NCI-H1417 (cell line): ENCODE measurements around the gene VEGFD.

Experiments
- DNase-seq, 3 experiments: peaks; one replicate each; lab custom pipeline; 2025; lab: John Stamatoyannopoulos, UW

VEGFD gene, protein sequence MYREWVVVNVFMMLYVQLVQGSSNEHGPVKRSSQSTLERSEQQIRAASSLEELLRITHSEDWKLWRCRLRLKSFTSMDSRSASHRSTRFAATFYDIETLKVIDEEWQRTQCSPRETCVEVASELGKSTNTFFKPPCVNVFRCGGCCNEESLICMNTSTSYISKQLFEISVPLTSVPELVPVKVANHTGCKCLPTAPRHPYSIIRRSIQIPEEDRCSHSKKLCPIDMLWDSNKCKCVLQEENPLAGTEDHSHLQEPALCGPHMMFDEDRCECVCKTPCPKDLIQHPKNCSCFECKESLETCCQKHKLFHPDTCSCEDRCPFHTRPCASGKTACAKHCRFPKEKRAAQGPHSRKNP

GRCh38 chrX:15384304-15384703 is at the start of gene VEGFD:
Gene VEGFD (minus strand): TSS chrX:15384413. CDS start chrX:15383946, 467 bp downstream.
- no peak for DNase-seq

DNA sequence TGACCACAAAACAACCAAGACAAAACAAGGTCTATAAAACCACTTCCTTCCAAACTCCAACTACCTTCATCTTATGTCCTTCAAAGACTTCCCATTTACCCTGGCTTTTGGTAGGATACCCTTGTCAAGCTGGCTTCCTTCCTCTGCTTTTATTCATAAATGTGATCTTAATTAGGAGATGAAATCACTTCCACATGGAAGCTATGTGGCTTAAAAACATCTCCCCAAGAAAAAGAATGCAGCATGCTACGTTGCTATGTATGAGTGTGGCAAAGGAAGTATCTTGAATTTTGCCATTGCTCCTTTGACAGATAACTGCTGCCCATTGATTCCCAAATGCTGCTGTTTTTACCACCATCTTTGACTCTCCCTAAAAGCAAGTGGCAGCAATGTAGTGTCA is 46.4 kb upstream of the VEGFD start:
- DNase-seq, result no peak

GRCh38 chrX:15430076-15430475 is 45.9 kb upstream of the VEGFD start:
- no peak for DNase-seq

- no peak for DNase-seq
These were observed 40.8 kb upstream of the VEGFD start for GRCh38 chrX:15425024-15425423.

GRCh38 chrX:15418707-15419181 is 34.5 kb upstream of the VEGFD start:
- no peak for DNase-seq

- DNase-seq, result no peak
These were observed 34.0 kb upstream of the VEGFD start for GRCh38 chrX:15418041-15418706.

GRCh38 chrX:15416133-15416993 is 32.1 kb upstream of the VEGFD start:
- DNase-seq, result no peak

DNA sequence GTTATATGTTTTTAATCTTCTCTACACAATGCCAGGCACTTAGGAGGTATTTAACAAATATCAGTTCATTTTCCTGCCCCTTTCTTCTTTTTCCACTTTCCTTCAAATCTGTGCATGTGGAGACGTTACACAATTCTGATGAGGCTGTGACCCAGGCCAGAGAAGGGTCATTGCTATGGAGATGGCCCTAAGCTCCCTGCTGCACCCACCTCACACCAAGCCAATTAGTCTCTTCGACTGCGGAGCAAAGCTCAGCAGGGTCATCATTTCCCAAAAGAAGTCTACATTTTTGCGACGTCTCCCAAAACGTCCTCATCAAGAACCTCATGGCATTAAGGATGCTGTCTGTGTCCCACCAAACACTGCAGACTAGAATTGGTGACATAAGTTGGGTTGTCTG is 28.9 kb upstream of the VEGFD start:
- no peak for DNase-seq

GRCh38 chrX:15410947-15411346 is 26.7 kb upstream of the VEGFD start:
- DNase-seq, result no peak

- DNase-seq, result no peak
These were observed 26.2 kb upstream of the VEGFD start for GRCh38 chrX:15410430-15410829.

DNA sequence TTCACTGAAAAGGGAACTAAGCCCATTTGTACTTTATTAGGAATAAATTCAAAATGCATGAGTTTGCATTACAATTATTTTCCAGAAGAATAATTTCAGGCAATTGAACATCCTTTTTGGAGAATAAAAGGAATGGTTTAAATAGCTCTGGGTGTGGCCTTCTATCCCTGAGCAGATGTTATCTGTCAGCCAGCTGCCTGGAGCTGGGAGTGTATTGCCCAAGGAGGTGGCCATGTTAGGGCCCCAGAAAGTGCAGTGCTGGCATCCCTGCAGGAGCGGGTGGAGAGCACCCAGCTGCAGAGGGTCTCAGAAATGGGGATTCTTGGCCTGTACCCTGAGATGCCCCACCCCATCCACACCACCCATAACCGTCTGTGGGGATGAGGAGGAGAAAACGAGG is 21.6 kb upstream of the VEGFD start:
- no peak for DNase-seq

DNA sequence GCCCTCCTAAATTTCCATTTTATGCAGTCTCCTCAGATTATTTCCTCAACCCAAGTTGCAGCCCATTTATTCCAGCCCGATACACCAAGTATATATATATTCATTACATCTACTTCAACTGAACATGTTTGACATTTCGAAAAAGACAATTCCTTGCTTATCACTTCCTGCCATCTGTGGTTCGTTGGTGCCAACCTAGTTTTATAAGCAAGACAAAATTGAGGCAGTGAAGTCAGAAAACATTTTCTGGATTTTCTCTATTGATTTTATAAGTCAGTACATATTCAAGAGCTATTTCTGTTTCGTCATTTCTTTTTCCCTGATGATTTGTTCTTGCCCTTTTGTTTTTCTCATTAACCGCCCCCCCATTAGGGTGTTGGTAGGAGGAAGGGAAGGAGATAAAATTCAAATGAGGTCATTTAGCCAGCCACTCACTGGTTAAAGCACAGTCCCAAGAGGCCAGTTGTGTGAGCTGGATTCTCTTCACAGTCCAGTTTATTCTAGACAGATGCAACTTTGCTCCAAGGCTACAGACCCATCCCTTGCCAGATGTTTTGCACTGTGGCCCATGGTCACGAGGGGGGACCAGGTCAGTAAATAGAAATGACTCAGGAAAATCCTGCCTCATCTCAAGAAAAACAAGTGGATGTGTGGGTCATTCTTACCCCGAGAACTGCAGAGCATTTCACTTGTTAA is 20.3 kb upstream of the VEGFD start:
- DNase-seq, result no peak

- no peak for DNase-seq
These were observed 17.2 kb upstream of the VEGFD start for GRCh38 chrX:15401378-15401777.

GRCh38 chrX:15399962-15400391 is 15.8 kb upstream of the VEGFD start:
- no peak for DNase-seq

GRCh38 chrX:15398874-15399273 is 14.7 kb upstream of the VEGFD start:
- DNase-seq, result no peak

DNA sequence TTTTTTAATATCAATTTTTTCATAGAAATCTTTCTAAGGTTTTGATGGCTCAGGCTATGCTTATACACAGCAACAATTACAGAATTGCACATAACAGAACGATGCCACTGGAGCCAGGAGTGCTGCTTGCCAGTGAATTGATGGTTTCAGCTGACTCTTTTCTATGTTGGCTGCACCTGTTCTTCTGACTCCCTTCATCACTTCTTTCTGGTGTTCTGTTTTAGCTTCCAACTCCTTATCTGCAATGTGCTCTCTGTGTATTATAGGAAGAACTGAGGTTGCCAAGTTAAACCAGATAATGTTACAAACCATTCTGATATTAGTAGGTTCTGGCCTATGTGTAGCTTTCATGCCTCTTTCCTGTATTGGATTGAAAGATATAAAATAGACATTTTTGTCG is 11.6 kb upstream of the VEGFD start:
- no peak for DNase-seq

DNA sequence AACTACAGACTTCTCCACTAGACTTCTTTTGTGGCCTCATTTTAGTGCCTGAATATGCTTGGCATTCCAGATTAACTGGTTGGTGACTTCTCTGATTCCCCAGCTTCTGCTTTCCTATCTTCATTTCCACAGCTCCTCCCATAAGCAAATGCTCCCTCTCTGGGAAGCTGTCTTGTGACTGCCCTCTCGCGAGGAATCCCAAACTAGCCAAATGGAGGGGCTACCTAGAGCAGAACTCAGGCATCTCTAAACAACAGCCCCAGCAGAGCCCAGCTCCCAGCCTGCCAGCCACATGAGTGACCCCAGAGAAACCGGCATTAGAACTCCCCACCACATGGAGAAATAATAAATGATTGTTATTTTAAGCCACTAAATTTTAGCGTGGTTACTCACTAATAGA is 7.6 kb upstream of the VEGFD start:
- no peak for DNase-seq

- DNase-seq, result no peak
These were observed 1.4 kb downstream of the VEGFD start for GRCh38 chrX:15382813-15383212.

GRCh38 chrX:15376956-15377355 is 7.3 kb downstream of the VEGFD start:
- DNase-seq, result no peak

DNA sequence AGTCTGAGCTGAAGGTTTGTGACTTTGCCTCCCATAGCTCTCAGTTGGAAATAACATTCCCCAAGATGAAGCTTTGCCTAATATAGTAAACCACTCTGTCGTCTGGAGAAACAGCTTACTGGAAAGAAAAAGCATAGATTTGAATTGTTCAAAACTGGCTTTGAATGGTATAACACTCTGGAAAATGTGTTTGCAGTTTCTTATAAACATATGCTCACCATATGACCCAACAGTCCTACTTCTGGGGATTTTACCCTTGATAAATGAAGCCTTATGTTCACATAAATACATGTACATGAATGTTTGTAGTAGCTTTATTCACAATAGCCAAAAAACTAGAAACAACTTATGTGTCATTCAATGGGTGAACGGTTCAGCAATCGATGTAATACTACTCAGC is 10.2 kb downstream of the VEGFD start:
- no peak for DNase-seq

DNA sequence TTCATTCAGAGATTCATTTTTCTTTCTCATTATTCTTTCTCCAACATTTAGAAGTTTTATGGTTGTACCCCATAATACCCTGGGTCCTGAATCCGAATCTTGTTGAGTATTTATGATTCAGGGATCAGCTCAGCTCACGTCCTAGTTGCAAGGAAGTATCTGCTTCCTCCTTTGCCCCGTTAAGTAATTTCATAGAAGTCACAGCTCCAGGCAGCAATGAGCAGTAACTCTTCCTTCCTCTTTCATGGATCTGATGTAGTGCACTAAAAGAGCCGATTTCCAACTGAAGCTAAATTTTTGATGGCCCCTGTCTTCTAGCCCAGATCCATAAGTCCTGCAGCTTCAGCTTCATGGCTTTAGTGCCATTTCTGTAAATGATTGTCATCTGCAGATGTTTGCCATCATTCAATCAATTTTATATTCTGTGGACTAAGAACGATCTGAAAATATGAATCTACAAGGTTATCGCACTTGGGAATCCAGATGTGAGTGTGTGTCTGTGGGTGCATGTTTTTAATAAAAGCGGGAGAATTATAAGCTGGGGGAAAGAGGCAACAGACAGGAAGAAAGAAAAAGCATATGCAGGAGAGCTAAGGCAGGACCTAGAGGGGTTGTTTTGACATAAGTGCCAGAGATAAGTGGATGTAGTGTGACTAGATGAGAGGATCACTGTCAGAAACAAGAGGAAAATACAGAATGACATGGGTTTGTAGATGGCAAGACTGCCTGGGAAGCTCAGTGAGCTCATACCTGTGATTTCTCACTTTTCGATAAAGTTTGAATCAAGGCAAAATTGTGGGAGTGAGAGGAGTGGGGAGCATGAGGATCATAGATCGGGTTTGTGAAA is 17.5 kb downstream of the VEGFD start:
- DNase-seq, result no peak
